Renal cortex interstitium (tissue), 15 donors: ENCODE data around the gene SENP3. TPM values are rescaled to one million over a fixed set of nuclear protein-coding genes. Genes with fewer than 3 reads are reported as not detected.

Source experiments
- DNase-seq, 11 donors: peaks; one replicate each; pipeline ENCODE4 v3.0.0-alpha.2; 2013; ENCODE audit warnings: low read depth in 9 of 11, low spot score in 4 of 11; ENCODE audit errors: extremely low read depth in 1 of 11
- long read RNA-seq, 16 experiments: transcript quantifications; one replicate each; lab custom pipeline, GENCODE V29; 2026
- polyA plus RNA-seq, 3 donors: library from polyadenylated mRNA; unstranded; fragments of 120-200 nt; gene quantifications; one replicate each; pipeline ENCODE4 v1.2.1, GENCODE V29; 2013; ENCODE audit not compliant: insufficient read length in 3 of 3

Gene SENP3
- polyA plus RNA-seq: 10 to 100 TPM; 61.6 to 86.9 (median 83.7) TPM
- long read RNA-seq, donor 1, transcript SENP3-205 (1 exons, 527 nt): major isoform, 58 of 75 reads
- long read RNA-seq, donor 1, partial matches to known transcripts: 15 of 75 reads
- long read RNA-seq, donor 1, other reads (novel, unspliced or antisense): 0 of 75 reads
- long read RNA-seq, donor 2, transcript SENP3-205 (1 exons, 527 nt): major isoform, 39 of 57 reads
- long read RNA-seq, donor 2, partial matches to known transcripts: 14 of 57 reads
- long read RNA-seq, donor 2, other reads (novel, unspliced or antisense): 0 of 57 reads
- long read RNA-seq, donor 3, transcript SENP3-205 (1 exons, 527 nt): major isoform, 96 of 120 reads
- long read RNA-seq, donor 3, transcript SENP3-201 (11 exons, 2,611 nt): minor isoform, 10 of 120 reads
- long read RNA-seq, donor 3, partial matches to known transcripts: 14 of 120 reads
- long read RNA-seq, donor 3, other reads (novel, unspliced or antisense): 0 of 120 reads
- long read RNA-seq, donor 4, transcript SENP3-205 (1 exons, 527 nt): major isoform, 99 of 119 reads
- long read RNA-seq, donor 4, transcript SENP3-201 (11 exons, 2,611 nt): minor isoform, 6 of 119 reads
- long read RNA-seq, donor 4, partial matches to known transcripts: 13 of 119 reads
- long read RNA-seq, donor 4, other reads (novel, unspliced or antisense): 0 of 119 reads
- long read RNA-seq, donor 5: 0 reads
- long read RNA-seq, donor 6, transcript SENP3-205 (1 exons, 527 nt): major isoform, 61 of 89 reads
- long read RNA-seq, donor 6, partial matches to known transcripts: 18 of 89 reads
- long read RNA-seq, donor 6, other reads (novel, unspliced or antisense): 7 of 89 reads
- long read RNA-seq, donor 7, transcript SENP3-201 (11 exons, 2,611 nt): minor isoform, 5 of 158 reads
- long read RNA-seq, donor 7, transcript SENP3-205 (1 exons, 527 nt): major isoform, 145 of 158 reads
- long read RNA-seq, donor 7, partial matches to known transcripts: 8 of 158 reads
- long read RNA-seq, donor 7, other reads (novel, unspliced or antisense): 0 of 158 reads
- long read RNA-seq, donor 8: 0 reads
- long read RNA-seq, donor 9, transcript SENP3-201 (11 exons, 2,611 nt): minor isoform, 5 of 72 reads
- long read RNA-seq, donor 9, transcript SENP3-205 (1 exons, 527 nt): major isoform, 67 of 72 reads
- long read RNA-seq, donor 9, partial matches to known transcripts: 0 of 72 reads
- long read RNA-seq, donor 9, other reads (novel, unspliced or antisense): 0 of 72 reads
- long read RNA-seq, donor 10, transcript SENP3-205 (1 exons, 527 nt): major isoform, 128 of 141 reads
- long read RNA-seq, donor 10, partial matches to known transcripts: 11 of 141 reads
- long read RNA-seq, donor 10, other reads (novel, unspliced or antisense): 0 of 141 reads
- long read RNA-seq, donor 11, transcript SENP3-205 (1 exons, 527 nt): major isoform, 52 of 71 reads
- long read RNA-seq, donor 11, transcript SENP3-201 (11 exons, 2,611 nt): minor isoform, 7 of 71 reads
- long read RNA-seq, donor 11, partial matches to known transcripts: 12 of 71 reads
- long read RNA-seq, donor 11, other reads (novel, unspliced or antisense): 0 of 71 reads
- long read RNA-seq, donor 12, transcript SENP3-205 (1 exons, 527 nt): major isoform, 47 of 50 reads
- long read RNA-seq, donor 12, partial matches to known transcripts: 0 of 50 reads
- long read RNA-seq, donor 12, other reads (novel, unspliced or antisense): 0 of 50 reads
- long read RNA-seq, donor 13: 0 reads
- long read RNA-seq, donor 14, transcript SENP3-205 (1 exons, 527 nt): major isoform, 77 of 95 reads
- long read RNA-seq, donor 14, partial matches to known transcripts: 14 of 95 reads
- long read RNA-seq, donor 14, other reads (novel, unspliced or antisense): 0 of 95 reads
- long read RNA-seq, donor 15, transcript SENP3-205 (1 exons, 527 nt): major isoform, 37 of 43 reads
- long read RNA-seq, donor 15, partial matches to known transcripts: 6 of 43 reads
- long read RNA-seq, donor 15, other reads (novel, unspliced or antisense): 0 of 43 reads
- long read RNA-seq, donor 16, transcript SENP3-201 (11 exons, 2,611 nt): minor isoform, 22 of 268 reads
- long read RNA-seq, donor 16, transcript SENP3-205 (1 exons, 527 nt): major isoform, 186 of 268 reads
- long read RNA-seq, donor 16, partial matches to known transcripts: 59 of 268 reads
- long read RNA-seq, donor 16, other reads (novel, unspliced or antisense): 0 of 268 reads

DNA sequence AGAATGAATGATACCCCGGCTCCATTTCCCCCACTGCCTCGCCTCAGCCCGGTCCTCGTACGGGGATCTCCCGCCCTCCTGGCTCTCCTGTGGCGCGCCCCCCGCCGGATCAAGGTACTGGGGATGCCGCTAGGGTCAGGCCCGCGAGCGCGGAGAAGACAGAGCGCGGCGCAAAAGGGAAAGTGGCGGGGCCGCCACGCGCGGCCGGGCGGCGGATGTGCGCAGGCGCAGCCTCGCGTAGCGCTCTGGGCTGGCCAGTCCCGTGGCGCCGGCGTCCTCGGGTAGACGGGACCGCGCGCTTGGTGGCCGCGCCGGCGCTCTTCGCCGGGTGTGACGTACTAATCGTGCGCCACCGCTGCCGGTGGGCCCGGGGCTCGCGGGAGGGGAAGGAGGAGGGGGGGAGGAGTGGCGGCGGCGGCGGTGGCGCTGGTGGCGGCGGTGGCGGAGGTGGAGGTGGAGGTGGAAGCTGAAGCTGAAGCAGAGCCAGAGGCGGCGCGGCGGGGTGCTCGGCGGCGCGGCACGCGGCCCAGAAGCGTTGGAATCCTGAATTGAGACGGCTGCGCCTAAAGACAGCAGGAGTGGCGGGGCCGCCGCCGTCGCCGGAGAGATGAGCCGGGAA, at the start of gene SENP3:
TSS of gene SENP3 (plus strand) at position 331 of the 619 bp plus-strand sequence. CDS start 1,158 bp downstream, outside the sequence.
- peak in 9 of 11 donors; percentile 77 to 93 (median 89) for DNase-seq

GRCh38 chr17:7512105-7512504, 49.6 kb upstream of the SENP3 start:
- DNase-seq: no peak

DNA sequence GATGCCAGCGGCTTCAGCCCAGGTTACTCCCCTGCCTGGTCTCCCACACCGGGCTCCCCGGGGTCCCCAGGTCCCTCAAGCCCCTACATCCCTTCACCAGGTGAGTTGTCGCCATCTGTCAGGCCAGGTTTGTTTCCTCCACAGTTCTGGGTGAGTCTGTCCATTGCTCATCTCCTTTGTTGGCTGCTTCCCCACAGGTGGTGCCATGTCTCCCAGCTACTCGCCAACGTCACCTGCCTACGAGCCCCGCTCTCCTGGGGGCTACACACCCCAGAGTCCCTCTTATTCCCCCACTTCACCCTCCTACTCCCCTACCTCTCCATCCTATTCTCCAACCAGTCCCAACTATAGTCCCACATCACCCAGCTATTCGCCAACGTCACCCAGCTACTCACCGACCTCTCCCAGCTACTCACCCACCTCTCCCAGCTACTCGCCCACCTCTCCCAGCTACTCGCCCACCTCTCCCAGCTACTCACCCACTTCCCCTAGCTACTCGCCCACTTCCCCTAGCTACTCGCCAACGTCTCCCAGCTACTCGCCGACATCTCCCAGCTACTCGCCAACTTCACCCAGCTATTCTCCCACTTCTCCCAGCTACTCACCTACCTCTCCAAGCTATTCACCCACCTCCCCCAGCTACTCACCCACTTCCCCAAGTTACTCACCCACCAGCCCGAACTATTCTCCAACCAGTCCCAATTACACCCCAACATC, 48.7 kb upstream of the SENP3 start:
- no peak for DNase-seq

DNA sequence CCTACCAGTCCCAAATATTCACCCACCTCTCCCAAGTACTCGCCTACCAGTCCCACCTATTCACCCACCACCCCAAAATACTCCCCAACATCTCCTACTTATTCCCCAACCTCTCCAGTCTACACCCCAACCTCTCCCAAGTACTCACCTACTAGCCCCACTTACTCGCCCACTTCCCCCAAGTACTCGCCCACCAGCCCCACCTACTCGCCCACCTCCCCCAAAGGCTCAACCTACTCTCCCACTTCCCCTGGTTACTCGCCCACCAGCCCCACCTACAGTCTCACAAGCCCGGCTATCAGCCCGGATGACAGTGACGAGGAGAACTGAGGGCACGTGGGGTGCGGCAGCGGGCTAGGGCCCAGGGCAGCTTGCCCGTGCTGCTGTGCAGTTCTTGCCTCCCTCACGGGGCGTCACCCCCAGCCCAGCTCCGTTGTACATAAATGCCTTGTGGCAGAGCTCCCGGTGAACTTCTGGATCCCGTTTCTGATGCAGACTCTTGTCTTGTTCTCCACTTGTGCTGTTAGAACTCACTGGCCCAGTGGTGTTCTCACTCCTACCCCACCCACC, 47.8 kb upstream of the SENP3 start:
- no peak for DNase-seq

- no peak for DNase-seq
Observed at GRCh38 chr17:7515911-7516610, 45.7 kb upstream of the SENP3 start.

GRCh38 chr17:7523033-7523432, 38.7 kb upstream of the SENP3 start:
- no peak for DNase-seq

GRCh38 chr17:7528842-7529241, 32.9 kb upstream of the SENP3 start:
- no peak for DNase-seq

DNA sequence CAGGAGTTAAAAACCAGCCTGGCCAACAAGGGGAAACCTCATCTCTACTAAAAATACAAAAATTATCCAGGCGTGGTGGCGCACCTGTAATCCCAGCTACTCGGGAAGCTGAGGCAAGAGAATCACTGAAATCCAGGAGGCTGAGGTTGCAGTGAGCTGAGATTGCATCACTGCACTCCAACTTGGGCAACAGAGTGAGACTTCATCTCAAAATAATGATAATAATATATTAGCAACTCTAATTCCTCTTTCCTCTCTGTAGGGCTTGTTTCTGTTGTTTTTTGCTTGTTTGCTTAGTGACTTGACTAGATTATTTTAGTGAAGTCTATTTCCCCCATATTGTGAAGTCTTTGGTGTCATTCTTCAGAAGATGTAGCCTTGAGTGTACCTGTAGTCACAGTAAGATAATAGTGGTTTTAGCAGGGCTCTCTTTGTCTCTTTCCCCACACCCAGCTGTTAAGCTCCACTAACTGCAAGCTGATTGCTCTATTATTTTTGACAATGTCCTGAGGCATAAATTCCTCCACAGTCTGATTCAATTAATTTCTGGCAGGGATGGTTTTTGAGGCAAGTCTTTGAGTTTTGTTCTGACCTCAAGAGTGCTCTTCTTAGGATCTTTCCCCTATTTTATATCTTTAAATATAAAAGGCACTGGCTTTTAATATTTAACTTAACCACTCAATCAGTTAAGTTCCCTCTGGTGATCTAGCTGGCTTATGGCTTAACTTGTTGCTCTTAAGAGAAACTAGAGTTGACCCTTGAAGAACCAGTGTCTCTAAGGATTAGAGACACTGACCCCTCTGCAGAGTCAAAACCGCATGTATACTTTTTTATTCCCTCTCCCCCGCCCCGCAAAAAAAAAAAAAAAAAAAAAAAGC, 31.5 kb upstream of the SENP3 start:
- no peak for DNase-seq

DNA sequence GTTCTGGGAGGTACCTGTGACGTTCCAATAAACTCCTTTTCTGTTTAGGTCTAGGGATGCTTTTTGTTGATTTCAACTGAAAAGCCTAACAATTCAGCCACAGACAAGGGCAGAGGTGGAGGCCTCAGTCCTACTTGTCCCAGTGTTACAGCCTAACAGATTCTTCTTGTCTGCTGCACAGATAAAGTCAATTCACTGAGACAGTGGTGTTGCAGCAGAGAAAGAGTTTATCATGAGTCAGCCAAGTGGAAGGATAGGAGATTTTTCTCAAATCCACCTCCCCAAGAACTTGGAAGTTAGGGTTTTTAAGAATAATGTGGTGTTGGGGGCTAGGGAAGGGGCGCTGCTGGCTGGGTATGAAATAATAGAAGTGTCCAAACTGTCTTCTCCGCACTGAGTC, 23.7 kb upstream of the SENP3 start:
- no peak for DNase-seq

- no peak for DNase-seq
Observed at GRCh38 chr17:7538891-7539545, 22.7 kb upstream of the SENP3 start.

DNA sequence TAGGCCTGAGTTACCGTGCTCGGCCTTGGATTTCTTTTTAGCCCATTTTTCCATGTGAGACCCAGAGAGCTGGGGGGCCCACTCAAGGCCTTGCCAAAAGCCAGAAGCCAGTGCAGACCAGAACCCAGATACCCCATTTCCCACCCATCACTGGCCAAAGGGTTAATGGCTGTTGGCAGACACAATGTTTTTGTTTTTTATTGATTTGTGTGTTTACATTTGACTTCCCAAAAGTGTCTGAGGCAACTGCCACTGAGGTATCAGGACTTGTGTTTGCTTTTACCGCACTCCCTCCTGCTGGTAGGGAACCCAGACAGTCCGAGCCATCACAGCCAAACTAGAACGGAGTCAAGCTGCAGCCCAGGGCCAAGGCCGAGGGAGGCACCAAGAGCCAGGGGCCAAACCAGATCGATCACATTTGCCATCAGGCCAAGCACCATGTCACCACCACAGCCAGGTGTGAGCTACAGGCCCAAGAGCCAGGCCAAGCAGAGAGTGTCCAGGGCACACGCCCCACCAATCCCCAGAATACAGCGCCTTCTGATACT, 20.6 kb upstream of the SENP3 start:
- DNase-seq: no peak

DNA sequence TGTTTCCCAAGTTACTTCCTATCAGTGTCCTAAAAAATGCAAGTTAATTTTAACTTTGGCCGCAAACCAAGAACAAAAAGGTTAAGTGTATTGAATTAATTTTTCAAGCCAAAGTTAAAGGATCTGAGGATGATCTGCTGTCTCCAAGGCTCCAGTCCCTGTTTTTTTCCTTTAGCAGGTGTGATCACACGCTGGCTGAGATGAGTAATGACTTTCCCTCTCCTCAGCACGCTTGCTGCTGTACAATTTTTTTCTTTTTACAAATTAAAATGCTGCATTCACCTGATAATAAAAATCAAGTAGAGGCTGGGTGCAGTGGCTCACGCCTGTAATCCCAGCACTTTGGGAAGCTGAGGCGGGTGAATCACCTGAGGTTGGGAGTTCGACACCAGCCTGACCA, 16.8 kb upstream of the SENP3 start:
- no peak for DNase-seq

DNA sequence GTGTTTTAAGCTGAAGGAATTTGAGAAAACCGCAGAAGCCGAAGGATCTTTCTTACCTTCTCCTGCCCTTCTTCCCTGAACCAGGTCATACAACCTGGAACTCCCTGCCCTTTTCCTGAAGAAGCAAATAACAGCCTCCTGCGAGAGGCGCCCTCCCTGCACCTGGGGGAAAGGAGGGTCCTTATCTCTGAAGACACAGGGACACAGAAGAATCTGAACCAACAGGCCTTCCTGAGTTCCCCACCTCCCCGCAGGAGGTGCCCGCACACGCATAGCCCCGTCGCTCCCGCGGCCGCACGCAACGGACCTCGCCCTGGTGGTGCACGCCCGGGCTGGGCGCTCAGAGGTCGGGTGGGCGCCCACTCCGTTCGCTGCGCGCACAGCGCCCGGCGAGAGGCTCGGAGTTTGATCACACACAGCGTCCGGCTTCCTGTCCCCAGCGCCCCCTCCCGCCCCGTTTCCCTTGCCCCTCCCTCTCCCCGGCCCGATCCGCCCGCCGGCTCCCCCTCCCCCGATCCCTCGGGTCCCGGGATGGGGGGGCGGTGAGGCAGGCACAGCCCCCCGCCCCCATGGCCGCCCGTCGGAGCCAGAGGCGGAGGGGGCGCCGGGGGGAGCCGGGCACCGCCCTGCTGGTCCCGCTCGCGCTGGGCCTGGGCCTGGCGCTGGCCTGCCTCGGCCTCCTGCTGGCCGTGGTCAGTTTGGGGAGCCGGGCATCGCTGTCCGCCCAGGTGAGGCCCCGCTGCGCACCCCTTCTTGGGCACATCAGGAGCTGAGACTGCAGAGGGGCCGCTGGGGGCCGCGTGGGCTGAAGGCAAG, 12.9 kb upstream of the SENP3 start, which contains the start of gene TNFSF12:
TSS of gene TNFSF12 (plus strand) at position 474 of the 816 bp plus-strand sequence. CDS start at position 570, 96 bp downstream.
- no peak for DNase-seq
